Gastroesophageal sphincter (tissue), 3 donors: Measurements from ENCODE around the gene PCDHGC4.

Experiments
- POLR2A ChIP-seq, 2 donors: fragments of 450-650 bp; IDR thresholded peaks; one replicate each; pipeline ENCODE4 v1.6.1; 2017; ENCODE audit warnings: antibody characterized with exemption in 2 of 2, mild to moderate bottlenecking in 2 of 2, moderate library complexity in 1 of 2
- TF ChIP-seq, protein P1 (sequence below), 4 experiments: fragments of 200-600 bp in 2 of 4; fragments of 450-650 bp in 2 of 4; sonication (generic) in 1 of 4; IDR thresholded peaks; one replicate each; pipeline ENCODE4 v1.5.1; 2017 to 2019; ENCODE audit warnings: antibody characterized with exemption in 4 of 4, mild to moderate bottlenecking in 2 of 4, moderate library complexity in 2 of 4

DNA sequence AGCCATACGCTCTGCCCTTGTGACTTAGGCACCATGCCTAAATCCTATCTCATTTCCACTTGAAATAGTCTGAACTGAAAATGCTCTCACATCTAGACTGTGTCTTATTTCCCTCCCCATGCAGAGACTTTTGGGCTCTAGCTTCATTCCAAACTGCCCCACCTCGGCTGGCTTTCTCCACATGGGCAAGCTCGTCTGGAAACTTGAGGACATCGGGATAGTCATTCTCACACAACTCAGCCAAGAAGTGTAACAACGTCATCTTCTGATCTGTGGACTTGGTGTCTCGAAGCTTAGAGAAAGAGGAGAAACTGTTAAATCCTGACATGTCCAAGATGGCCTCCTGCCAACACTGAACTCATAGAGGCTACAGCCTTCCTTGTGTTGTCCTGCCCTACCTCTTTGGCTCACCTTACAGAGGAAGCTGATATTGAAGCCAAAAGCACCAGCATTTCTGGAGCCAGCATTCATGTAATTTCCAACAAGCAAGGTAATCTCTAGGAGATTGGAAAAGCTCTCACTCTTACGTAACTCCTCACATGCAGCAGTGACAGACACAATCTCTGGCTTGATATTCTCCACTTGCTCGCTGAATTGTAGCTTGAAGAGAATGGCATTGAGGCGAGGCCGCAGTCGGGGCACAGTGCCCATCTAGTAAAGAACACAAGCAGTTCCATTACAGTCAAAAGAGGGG is 43.6 kb downstream of the PCDHGC4 start:
- TF ChIP-seq, protein P1, sequence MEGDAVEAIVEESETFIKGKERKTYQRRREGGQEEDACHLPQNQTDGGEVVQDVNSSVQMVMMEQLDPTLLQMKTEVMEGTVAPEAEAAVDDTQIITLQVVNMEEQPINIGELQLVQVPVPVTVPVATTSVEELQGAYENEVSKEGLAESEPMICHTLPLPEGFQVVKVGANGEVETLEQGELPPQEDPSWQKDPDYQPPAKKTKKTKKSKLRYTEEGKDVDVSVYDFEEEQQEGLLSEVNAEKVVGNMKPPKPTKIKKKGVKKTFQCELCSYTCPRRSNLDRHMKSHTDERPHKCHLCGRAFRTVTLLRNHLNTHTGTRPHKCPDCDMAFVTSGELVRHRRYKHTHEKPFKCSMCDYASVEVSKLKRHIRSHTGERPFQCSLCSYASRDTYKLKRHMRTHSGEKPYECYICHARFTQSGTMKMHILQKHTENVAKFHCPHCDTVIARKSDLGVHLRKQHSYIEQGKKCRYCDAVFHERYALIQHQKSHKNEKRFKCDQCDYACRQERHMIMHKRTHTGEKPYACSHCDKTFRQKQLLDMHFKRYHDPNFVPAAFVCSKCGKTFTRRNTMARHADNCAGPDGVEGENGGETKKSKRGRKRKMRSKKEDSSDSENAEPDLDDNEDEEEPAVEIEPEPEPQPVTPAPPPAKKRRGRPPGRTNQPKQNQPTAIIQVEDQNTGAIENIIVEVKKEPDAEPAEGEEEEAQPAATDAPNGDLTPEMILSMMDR (IDR thresholded peaks at IDR 0.05): no peak
- no peak for TF ChIP-seq POLR2A (IDR thresholded peaks at IDR 0.05)
